K562 (cell line): Measurements from ENCODE around the gene PBX1. TPM values are rescaled to one million over a fixed set of nuclear protein-coding genes. Genes with fewer than 3 reads are reported as not detected.

Experiments used
- ATAC-seq: fragments of 200-7000 bp; cut with Tn5 transposase; 3 replicates; pipeline ENCODE4 v1.9.1; 2020; ENCODE audit warnings: moderate library complexity
- BruUV-seq: library from RNA; stranded (reverse); fragments of 400-500 nt; replicated peaks from 2 replicates; lab custom pipeline; 2021; lab: Mats Ljungman, UMichigan
- CTCF ChIA-PET: fragments of 300-600 bp; formaldehyde crosslinking; extraction: SDS; loops from one replicate; lab custom pipeline; 2021; ENCODE audit warnings: low intra/inter-chr PET ratio; lab: Yijun Ruan, JAX
- POLR2A ChIA-PET: fragments of 300-600, 350-650 bp; sonication (Branson Sonifier 250); formaldehyde crosslinking; extraction: SDS; loops from one replicate; lab custom pipeline; 2021; ENCODE audit warnings: antibody characterized with exemption, inconsistent platforms; lab: Yijun Ruan, JAX
- DNase-seq, 4 experiments: peaks; one replicate each; pipeline versions ENCODE4 v3.0.0 to v3.0.0-alpha.2; 2011 to 2018; ENCODE audit warnings: low spot score in 3 of 4, mixed read lengths in 3 of 4; ENCODE audit errors: extremely low read depth in 1 of 4
- FAIRE-seq: peaks from 2 replicates; lab custom pipeline; 2011; peaks lifted over from hg19 to GRCh38; lab: Jason Lieb, UNC
- H2AFZ ChIP-seq: 2 replicates; pipeline ENCODE4 v1.6.0; 2011; ENCODE audit warnings: low read depth, low read length, control low read depth, inconsistent platforms
- H3K27ac ChIP-seq: fragments of 200-600 bp; 3 replicates; pipeline ENCODE4 v1.8.0; 2011; ENCODE audit warnings: low read depth, mild to moderate bottlenecking, control low read depth, inconsistent platforms, low read length, moderate library complexity, mixed read lengths; ENCODE audit errors: extremely low read depth
- H3K27me3 ChIP-seq, 2 experiments: fragments of 300-600 bp in 1 of 2; 2 replicates in 1 of 2; 3 replicates in 1 of 2; pipeline versions ENCODE4 v1.6.0 to v1.8.0; 2011; ENCODE audit warnings: inconsistent platforms in 2 of 2, low read length in 2 of 2, mild to moderate bottlenecking in 1 of 2, mixed read lengths in 1 of 2, moderate library complexity in 1 of 2; ENCODE audit not compliant: control insufficient read depth in 2 of 2, insufficient read depth in 2 of 2
- H3K36me3 ChIP-seq: fragments of 300-600 bp; 3 replicates; pipeline ENCODE4 v1.8.0; 2011; ENCODE audit warnings: mild to moderate bottlenecking, low read length, inconsistent platforms; ENCODE audit not compliant: control insufficient read depth, insufficient read depth
- H3K4me1 ChIP-seq, 2 experiments: fragments of 200-600 bp in 1 of 2; replicated peaks in 1 of 2; 2 replicates in 1 of 2; 3 replicates in 1 of 2; pipeline versions ENCODE4 v1.5.1 to v1.8.0; 2011; ENCODE audit warnings: inconsistent platforms in 2 of 2, low read length in 2 of 2, mild to moderate bottlenecking in 1 of 2, mixed read lengths in 1 of 2, moderate library complexity in 1 of 2; ENCODE audit not compliant: control insufficient read depth in 2 of 2, insufficient read depth in 2 of 2
- H3K4me2 ChIP-seq: 2 replicates; pipeline ENCODE4 v1.6.1; 2011; ENCODE audit warnings: low read length, control low read depth, inconsistent platforms, mixed read lengths; ENCODE audit not compliant: insufficient read depth
- H3K4me3 ChIP-seq: fragments of 200-600 bp; sonication (generic), shearing (Covaris generic); 2 replicates; pipeline ENCODE4 v1.5.1; 2016; ENCODE audit warnings: control low read depth, inconsistent platforms
- H3K79me2 ChIP-seq: fragments of 200-600 bp; 3 replicates; pipeline ENCODE4 v1.8.0; 2011; ENCODE audit warnings: low read length, inconsistent platforms; ENCODE audit not compliant: control insufficient read depth, insufficient read depth
- H3K9ac ChIP-seq, 2 experiments: 2 replicates each; pipeline versions ENCODE4 v1.6.0 to v1.6.1; 2011; ENCODE audit warnings: low read depth in 2 of 2, low read length in 2 of 2, control low read depth in 1 of 2, inconsistent platforms in 1 of 2, mild to moderate bottlenecking in 1 of 2, mixed read lengths in 1 of 2; ENCODE audit not compliant: insufficient read depth in 1 of 2
- H3K9me1 ChIP-seq: one replicate; pipeline ENCODE4 v1.6.0; 2011; ENCODE audit warnings: inconsistent platforms, mild to moderate bottlenecking, low read length, moderate library complexity; ENCODE audit not compliant: control insufficient read depth, insufficient read depth
- H3K9me3 ChIP-seq: replicated peaks from 2 replicates; pipeline ENCODE4 v1.5.1; 2011; ENCODE audit warnings: low read depth, low read length, inconsistent platforms; ENCODE audit not compliant: control insufficient read depth, insufficient read depth
- H4K20me1 ChIP-seq: replicated peaks from 2 replicates; pipeline ENCODE4 v1.6.1; 2011; ENCODE audit warnings: low read length, inconsistent platforms, mixed read lengths; ENCODE audit not compliant: control insufficient read depth, insufficient read depth
- HMG20B ChIP-seq: fragments of 250-450 bp; sonication (Bioruptor Pico); IDR thresholded peaks from 2 replicates; pipeline ENCODE4 v1.5.0; 2021; ENCODE audit warnings: mild to moderate bottlenecking
- KLF6 ChIP-seq: fragments of 250-450 bp; sonication (Bioruptor Pico); IDR thresholded peaks from 2 replicates; pipeline ENCODE4 v1.4.0; 2020; ENCODE audit warnings: mild to moderate bottlenecking, moderate library complexity, borderline replicate concordance
- MED1 ChIP-seq: sonication (generic); formaldehyde crosslinking; IDR thresholded peaks from 2 replicates; pipeline ENCODE4 v1.8.1; 2023; ENCODE audit warnings: missing genetic modification reagents, borderline replicate concordance
- VEZF1 ChIP-seq: fragments of 200-800 bp; sonication (Bioruptor generic); IDR thresholded peaks from 2 replicates; pipeline ENCODE4 v1.6.1; 2017; ENCODE audit warnings: missing genetic modification characterization, missing compliant biosample characterization
- ZNF212 ChIP-seq: fragments of 450-650 bp; formaldehyde crosslinking; IDR thresholded peaks from 2 replicates; pipeline ENCODE4 v1.4.0; 2020; ENCODE audit warnings: mild to moderate bottlenecking
- ZNF639 ChIP-seq, 2 experiments: fragments of 200-800 bp in 1 of 2; sonication (Bioruptor generic) in 1 of 2; sonication (generic) in 1 of 2; formaldehyde crosslinking in 1 of 2; IDR thresholded peaks in 1 of 2; conservative IDR thresholded peaks in 1 of 2; 2 replicates each; pipeline versions ENCODE4 v1.5.0 to v1.6.1; 2016 to 2020; ENCODE audit warnings: missing compliant biosample characterization in 1 of 2, missing genetic modification characterization in 1 of 2, missing genetic modification reagents in 1 of 2
- ZNF764 ChIP-seq: fragments of 250-450 bp; sonication (Bioruptor Pico); IDR thresholded peaks from 2 replicates; pipeline ENCODE4 v1.4.0; 2020; ENCODE audit warnings: low read depth, mild to moderate bottlenecking, moderate library complexity
- WGBS: fragments of 100-300 bp; shearing (Covaris generic); methylation state at CpG from one replicate; pipeline ENCODE4 v1.1.6; 2016; ENCODE audit warnings: low coverage, mixed read lengths; ENCODE audit not compliant: insufficient coverage; ENCODE audit errors: missing lambda C conversion rate; 5-methylcytosine and 5-hydroxymethylcytosine counted together
- in situ Hi-C: fragments of 300-500 bp; cut with MboI; formaldehyde crosslinking; loops from 4 replicates; pipeline ENCODE4 v1.15.0; 2018; ENCODE audit warnings: inconsistent platforms, mixed read lengths
- intact Hi-C: fragments of 100-400 bp; cut with micrococcal nuclease; formaldehyde crosslinking; loops from 2 replicates; pipeline ENCODE4 v1.14.2; 2022
- polyA plus RNA-seq, 8 experiments: library from polyadenylated mRNA; depleted of rRNA in 4 of 8; stranded (reverse) in 5 of 8; unstranded in 3 of 8; fragments of >200 nt; fragmentation: Nextera tagmentation in 2 of 8; fragmentation: Illumina TruSeq in 1 of 8; extraction: Ambion mirVana in 2 of 8; extraction: Trizol in 1 of 8; gene quantifications; 2 replicates each; pipeline versions ENCODE4 v1.2.1 to v1.2.3, GENCODE V29; 2011 to 2014; ENCODE audit warnings: inconsistent platforms in 1 of 8, missing spikeins in 1 of 8
- total RNA-seq, 7 experiments: library from RNA; depleted of rRNA in 6 of 7; stranded (reverse); fragments of >200 nt in 6 of 7; fragmentation: Illumina TruSeq in 2 of 7; extraction: Trizol in 2 of 7; gene quantifications; 2 replicates each; pipeline versions ENCODE4 v1.2.1 to v1.2.3, GENCODE V29; 2011 to 2021; ENCODE audit warnings: low replicate concordance in 1 of 7
- TF ChIP-seq, protein P1 (sequence below), 2 experiments: fragments of 450-650 bp; formaldehyde crosslinking in 1 of 2; IDR thresholded peaks; 2 replicates each; pipeline versions ENCODE4 v1.4.0 to v1.6.1; 2014 to 2020; ENCODE audit warnings: mild to moderate bottlenecking in 2 of 2, borderline replicate concordance in 1 of 2, low read depth in 1 of 2

PBX1 gene
- total and polyA plus RNA-seq, 9 of the 15 experiments (the other 6 are each of a cell fraction or from before 2014, with no cell fraction given) = 0.03 to 0.62 (median 0.17) TPM

DNA sequence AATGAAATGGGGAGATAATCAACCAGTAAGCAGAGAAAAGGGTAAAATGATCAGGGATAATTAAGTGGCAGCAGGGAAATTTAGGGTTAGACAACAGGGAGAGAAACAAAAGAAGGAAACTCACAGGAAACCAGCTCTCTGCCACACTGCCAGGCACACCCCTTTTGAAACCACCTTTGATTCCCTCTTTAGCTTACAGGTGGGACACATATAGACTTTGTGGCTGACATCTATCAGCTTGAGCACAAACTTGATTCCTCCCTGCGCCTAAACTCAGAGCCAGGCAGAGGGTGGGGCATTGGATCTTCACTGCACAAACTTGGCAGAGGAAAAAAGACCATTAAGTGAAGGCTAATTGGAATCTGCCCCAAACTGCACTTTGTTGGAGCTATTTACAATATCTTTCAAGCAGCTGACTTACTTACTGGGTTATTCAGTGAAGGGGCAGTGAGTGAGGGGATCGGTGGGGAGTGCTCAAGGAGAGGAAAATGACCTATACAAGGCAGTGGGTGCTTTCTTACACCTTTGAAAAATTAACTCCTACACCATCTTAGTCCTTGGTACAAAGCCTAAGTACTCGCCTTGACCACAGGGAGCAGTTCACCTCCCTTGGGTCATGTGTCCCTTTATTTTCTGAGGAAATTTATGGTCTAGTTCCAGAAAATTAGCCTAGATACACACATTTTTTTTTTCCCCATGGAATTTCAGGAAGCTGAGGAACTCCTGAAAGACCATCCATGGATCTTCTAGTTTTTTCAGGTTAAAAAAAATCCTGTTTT lies 60.2 kb downstream of the PBX1 start:
- whole genome bisulfite sequencing = 2% methylated on average over 3 of the region's 3 CpGs

More for the DNA sequence above, 60.2 kb downstream of the PBX1 start:
- Histone ChIP-seq H3K27ac (no peak overlapping the region), H3K4me1 (no peaks in the 10 kb centered on the region), H3K4me3 (no peak overlapping the region), H3K9me1 (no peaks in the 10 kb centered on the region), H3K36me3 (no peaks in the 10 kb centered on the region), H3K27me3 (no peaks in the 10 kb centered on the region; a peak in 1 of 5 replicates), H3K4me2 (no peak overlapping the region), H2AFZ (no peak overlapping the region), H3K9ac (no peak overlapping the region), H3K79me2 (no peaks in the 10 kb centered on the region), H3K9me3 (no peaks in the 10 kb centered on the region), H4K20me1 (no peaks in the 10 kb centered on the region)
- no TSS peak for BruUV-seq
- POLR2A ChIA-PET = interaction anchor here (0.7 kb wide), 1 partner anchor 26 kb away, joined by 3 read pairs; no protein-coding TSS in a partner anchor
- ATAC-seq = no peak
- TF ChIP-seq KLF6 (CRISPR knock-in tag) (no peak), VEZF1 (CRISPR knock-in tag) (no peak), HMG20B (CRISPR knock-in tag) (no peak), ZNF212 (CRISPR knock-in tag) (no peak), ZNF764 (no peak), ZNF639 (CRISPR knock-in tag; conservative IDR thresholded peaks at IDR 0.05 in 1 of 2, IDR thresholded peaks at IDR 0.05 in 1 of 2) (no peak), MED1 (no peak)
- TF ChIP-seq, protein P1, sequence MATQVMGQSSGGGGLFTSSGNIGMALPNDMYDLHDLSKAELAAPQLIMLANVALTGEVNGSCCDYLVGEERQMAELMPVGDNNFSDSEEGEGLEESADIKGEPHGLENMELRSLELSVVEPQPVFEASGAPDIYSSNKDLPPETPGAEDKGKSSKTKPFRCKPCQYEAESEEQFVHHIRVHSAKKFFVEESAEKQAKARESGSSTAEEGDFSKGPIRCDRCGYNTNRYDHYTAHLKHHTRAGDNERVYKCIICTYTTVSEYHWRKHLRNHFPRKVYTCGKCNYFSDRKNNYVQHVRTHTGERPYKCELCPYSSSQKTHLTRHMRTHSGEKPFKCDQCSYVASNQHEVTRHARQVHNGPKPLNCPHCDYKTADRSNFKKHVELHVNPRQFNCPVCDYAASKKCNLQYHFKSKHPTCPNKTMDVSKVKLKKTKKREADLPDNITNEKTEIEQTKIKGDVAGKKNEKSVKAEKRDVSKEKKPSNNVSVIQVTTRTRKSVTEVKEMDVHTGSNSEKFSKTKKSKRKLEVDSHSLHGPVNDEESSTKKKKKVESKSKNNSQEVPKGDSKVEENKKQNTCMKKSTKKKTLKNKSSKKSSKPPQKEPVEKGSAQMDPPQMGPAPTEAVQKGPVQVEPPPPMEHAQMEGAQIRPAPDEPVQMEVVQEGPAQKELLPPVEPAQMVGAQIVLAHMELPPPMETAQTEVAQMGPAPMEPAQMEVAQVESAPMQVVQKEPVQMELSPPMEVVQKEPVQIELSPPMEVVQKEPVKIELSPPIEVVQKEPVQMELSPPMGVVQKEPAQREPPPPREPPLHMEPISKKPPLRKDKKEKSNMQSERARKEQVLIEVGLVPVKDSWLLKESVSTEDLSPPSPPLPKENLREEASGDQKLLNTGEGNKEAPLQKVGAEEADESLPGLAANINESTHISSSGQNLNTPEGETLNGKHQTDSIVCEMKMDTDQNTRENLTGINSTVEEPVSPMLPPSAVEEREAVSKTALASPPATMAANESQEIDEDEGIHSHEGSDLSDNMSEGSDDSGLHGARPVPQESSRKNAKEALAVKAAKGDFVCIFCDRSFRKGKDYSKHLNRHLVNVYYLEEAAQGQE (IDR thresholded peaks at IDR 0.05; ENCODE audit: borderline replicate concordance) = no peak
- TF ChIP-seq, protein P1 (CRISPR knock-in tag; IDR thresholded peaks at IDR 0.05; ENCODE audit: low read depth) = no peak
- no peak for DNase-seq
- CTCF ChIA-PET = no interaction called here
- FAIRE-seq = no peak
- intact Hi-C loops = loop anchor here (1.0 to 10.0 kb wide), 6 partner anchors 168 to 1258 kb away; no protein-coding TSS in a partner anchor
- in situ Hi-C loops = loop anchor here (10.0 kb wide), 1 partner anchor 1204 kb away; no protein-coding TSS in a partner anchor
